MCF 10A (cell line): Measurements from ENCODE around the gene GLRB. TPM values are rescaled to one million over a fixed set of nuclear protein-coding genes. Genes with fewer than 3 reads are reported as not detected.
"Not testable (repeated sequence)": the region's sequence is repeated elsewhere in the genome, so short reads cannot be mapped to it uniquely, and the experiment has no call there.

ENCODE experiments used
- BruUV-seq: library from RNA; stranded (reverse); fragments of 400-500 nt; replicated peaks from 2 replicates; lab custom pipeline; 2021; lab: Mats Ljungman, UMichigan
- CTCF ChIA-PET: fragments of 300-600 bp; sonication (Branson Sonifier 250); formaldehyde crosslinking; extraction: SDS; loops from one replicate; lab custom pipeline; 2021; ENCODE audit warnings: antibody characterized with exemption, inconsistent platforms; lab: Yijun Ruan, JAX
- POLR2A ChIA-PET: fragments of 300-600, 350-650 bp; sonication (Branson Sonifier 250); formaldehyde crosslinking; extraction: SDS; loops from one replicate; lab custom pipeline; 2020; ENCODE audit warnings: antibody characterized with exemption, inconsistent platforms; lab: Yijun Ruan, JAX
- DNase-seq: peaks from one replicate; pipeline ENCODE4 v3.0.0-alpha.2; 2018; ENCODE audit not compliant: unreplicated experiment
- H3K27ac Mint-ChIP-seq: one replicate; pipeline ENCODE4 v1.8.0; 2022; ENCODE audit warnings: mild to moderate bottlenecking, low read depth, mixed read lengths; ENCODE audit not compliant: unreplicated experiment
- H3K27me3 Mint-ChIP-seq: one replicate; pipeline ENCODE4 v1.8.0; 2022; ENCODE audit warnings: mixed read lengths; ENCODE audit not compliant: insufficient read depth, unreplicated experiment
- H3K36me3 Mint-ChIP-seq: one replicate; pipeline ENCODE4 v1.8.0; 2022; ENCODE audit warnings: mild to moderate bottlenecking, moderate library complexity, mixed read lengths; ENCODE audit not compliant: insufficient read depth, unreplicated experiment
- H3K4me1 Mint-ChIP-seq: one replicate; pipeline ENCODE4 v1.8.0; 2022; ENCODE audit warnings: mixed read lengths; ENCODE audit not compliant: insufficient read depth, unreplicated experiment
- H3K4me3 Mint-ChIP-seq: one replicate; pipeline ENCODE4 v1.8.0; 2022; ENCODE audit warnings: mild to moderate bottlenecking, moderate library complexity, mixed read lengths; ENCODE audit not compliant: unreplicated experiment
- H3K9me3 Mint-ChIP-seq: one replicate; pipeline ENCODE4 v1.8.0; 2022; ENCODE audit warnings: mixed read lengths; ENCODE audit not compliant: unreplicated experiment
- CTCF ChIP-seq: fragments of 200-600 bp; IDR thresholded peaks from one replicate; pipeline ENCODE4 v1.8.0; 2022; ENCODE audit warnings: antibody characterized with exemption, mild to moderate bottlenecking; ENCODE audit not compliant: unreplicated experiment
- intact Hi-C: fragments of 100-400 bp; cut with micrococcal nuclease; formaldehyde crosslinking; loops from 2 replicates; pipeline ENCODE4 v1.14.1; 2022
- total RNA-seq: library from RNA; stranded (reverse); gene quantifications from 2 replicates; pipeline ENCODE4 v1.2.3, GENCODE V29; 2022

Gene GLRB
- total RNA-seq, 1 experiment from 2014 or later, result 5.9 TPM

DNA sequence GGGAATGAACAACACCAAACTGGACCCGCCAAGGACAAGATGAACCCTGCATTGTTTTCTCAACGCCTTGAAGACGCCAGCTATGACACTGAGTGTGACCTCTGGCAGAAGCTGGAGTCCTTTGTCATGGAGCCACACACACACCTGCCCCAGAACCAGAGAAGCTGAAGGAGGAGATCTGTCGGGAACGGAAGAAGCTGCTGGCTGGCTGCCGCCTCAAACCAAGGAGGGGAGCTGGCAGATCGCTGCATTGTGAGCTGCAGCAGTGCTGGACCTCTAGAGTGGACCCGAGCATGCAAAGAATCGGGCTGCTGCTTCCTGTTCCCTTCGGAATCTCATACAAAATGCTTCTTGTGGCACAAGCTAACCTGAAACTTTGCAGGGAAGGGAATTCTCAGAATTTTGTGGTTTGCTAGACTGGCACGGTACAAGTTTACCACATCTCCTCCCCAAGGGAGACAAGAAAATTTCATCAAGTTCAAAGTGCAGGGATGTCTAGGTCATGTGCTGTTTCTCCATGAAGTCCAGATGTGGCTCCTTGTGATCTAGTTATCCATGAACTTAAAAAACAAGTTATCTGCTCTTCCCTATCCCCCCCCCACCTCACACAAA lies 23.4 kb upstream of the GLRB start:
- BruUV-seq, result no TSS peak
- intact Hi-C loops, result loop anchor here (10.0 kb wide), 1 partner anchor 922 kb away; no protein-coding TSS in a partner anchor

DNA sequence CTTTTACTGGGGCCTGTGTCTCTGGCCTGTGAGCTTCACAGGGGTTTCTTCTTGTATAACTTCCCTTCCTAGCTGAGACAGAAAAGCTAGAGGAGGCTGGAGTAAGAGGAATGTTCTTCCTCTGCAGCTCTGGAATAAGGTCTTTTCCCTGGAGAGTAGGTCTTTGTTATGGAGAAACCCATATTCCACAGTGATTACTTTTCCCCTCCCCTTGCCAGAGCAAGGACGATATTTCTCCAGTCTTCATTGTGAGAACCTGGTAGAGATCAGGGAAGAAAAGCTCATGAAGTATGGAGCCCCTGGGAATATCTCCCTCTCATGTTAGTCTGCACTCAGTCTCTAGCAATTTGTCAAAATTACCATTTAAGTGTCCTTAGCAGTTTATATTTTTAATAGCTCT lies 18.7 kb upstream of the GLRB start:
- ChIA-PET POLR2A (no interaction called here), CTCF (interaction anchor here (0.6 to 5.6 kb wide), 5 partner anchors 12 to 598 kb away, joined by 3 to 23 read pairs (median 4); no protein-coding TSS in a partner anchor)
- Mint-ChIP-seq H3K27me3 (no peaks in the 10 kb centered on the region), H3K9me3 (no peaks in the 10 kb centered on the region), H3K4me3 (no peak overlapping the region), H3K36me3 (no peaks in the 10 kb centered on the region), H3K27ac (no peak overlapping the region), H3K4me1 (peaks cover 6% of the 10 kb centered on the region)
- BruUV-seq, result no TSS peak
- intact Hi-C loops, result loop anchor here (10.0 kb wide), 1 partner anchor 918 kb away; no protein-coding TSS in a partner anchor
- TF ChIP-seq CTCF, result no peak
- DNase-seq, result no peak

More for the DNA sequence above, 23.4 kb upstream of the GLRB start:
- Mint-ChIP-seq H3K27me3 (no peaks in the 10 kb centered on the region), H3K27ac (no peak overlapping the region), H3K4me3 (no peak overlapping the region), H3K36me3 (no peaks in the 10 kb centered on the region), H3K4me1 (peaks cover 6% of the 10 kb centered on the region), H3K9me3 (no peaks in the 10 kb centered on the region)
- DNase-seq, result no peak
- CTCF ChIA-PET, result interaction anchor here (0.6 to 1.2 kb wide), 3 partner anchors 54 to 82 kb away, joined by 3 to 5 read pairs (median 3); no protein-coding TSS in a partner anchor
- no peak for TF ChIP-seq CTCF
- POLR2A ChIA-PET, result no interaction called here

DNA sequence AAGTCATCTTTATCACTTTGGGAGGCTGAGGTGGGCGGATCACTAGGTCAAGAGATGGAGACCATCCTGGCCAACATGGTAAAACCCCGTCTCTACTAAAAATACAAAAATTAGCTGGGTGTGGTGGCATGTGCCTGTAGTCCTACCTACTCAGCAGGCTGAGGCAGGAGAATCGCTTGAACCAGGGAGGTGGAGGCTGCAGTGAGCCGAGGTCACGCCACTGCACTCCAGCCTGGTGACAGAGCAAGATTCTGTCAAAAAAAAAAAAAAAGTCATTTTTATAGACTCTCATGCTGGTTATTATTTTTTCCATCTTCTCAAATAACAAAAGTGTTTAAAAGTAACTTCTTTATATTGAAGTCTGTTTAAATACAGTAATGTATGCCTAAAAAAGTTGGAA lies 17.1 kb upstream of the GLRB start:
- CTCF ChIA-PET, result interaction anchor here (5.6 kb wide), 1 partner anchor 14 kb away, joined by 23 read pairs; no protein-coding TSS in a partner anchor

GRCh38 chr4:157072002-157072401 lies 3.9 kb upstream of the GLRB start:
- ChIA-PET CTCF (interaction anchor here (0.6 kb wide), 3 partner anchors 10 to 1118 kb away, joined by 3 to 4 read pairs (median 3); partner anchors contain the start of gene CTSO), POLR2A (interaction anchor here (0.6 kb wide), 1 partner anchor 148 kb away, joined by 4 read pairs; no protein-coding TSS in a partner anchor)
- Mint-ChIP-seq H3K4me1 (peaks cover 7% of the 10 kb centered on the region), H3K4me3 (no peak overlapping the region), H3K27me3 (no peaks in the 10 kb centered on the region), H3K36me3 (no peaks in the 10 kb centered on the region), H3K9me3 (no peaks in the 10 kb centered on the region), H3K27ac (no peak overlapping the region)
- TF ChIP-seq CTCF, result no peak
- intact Hi-C loops, result no loop called here
- BruUV-seq, result no TSS peak
- peak; percentile 27 for DNase-seq

More for the DNA sequence above, 17.1 kb upstream of the GLRB start:
- not testable (repeated sequence) for H3K27me3 Mint-ChIP-seq, H3K27ac Mint-ChIP-seq, H3K4me3 Mint-ChIP-seq, H3K4me1 Mint-ChIP-seq, DNase-seq, H3K9me3 Mint-ChIP-seq, H3K36me3 Mint-ChIP-seq, BruUV-seq
- intact Hi-C loops, result loop anchor here (10.0 kb wide), 1 partner anchor 916 kb away; no protein-coding TSS in a partner anchor
- POLR2A ChIA-PET, result interaction anchor here (0.6 kb wide), 1 partner anchor 284 kb away, joined by 3 read pairs; no protein-coding TSS in a partner anchor
